OCI-LY7 (cell line): Measurements from ENCODE around the gene OR51D1.

Experiments
- CTCF ChIP-seq: fragments of 200-600 bp; sonication (generic); conservative IDR thresholded peaks from 2 replicates; pipeline ENCODE4 v1.5.1; 2014; ENCODE audit warnings: mild to moderate bottlenecking, antibody characterized with exemption, low read length, moderate library complexity, mixed read lengths
- EZH2phosphoT487 ChIP-seq: fragments of 200-600 bp; sonication (generic); IDR thresholded peaks from 2 replicates; pipeline ENCODE4 v1.6.1; 2018; ENCODE audit warnings: low read depth, borderline replicate concordance, mild to moderate bottlenecking, mixed run types, antibody characterized with exemption, low read length, moderate library complexity, mixed read lengths

GRCh38 chr11:4672470-4672869, 35.2 kb downstream of the OR51D1 start:
- no peak for TF ChIP-seq CTCF
- TF ChIP-seq EZH2phosphoT487, result no peak
